Skin epidermis (tissue), 12 donors: ENCODE results near the gene SLC39A11.
A peak's percentile ranks its signal among the peaks of the same experiment; 100 is the strongest.

Experiments
- H3K27ac ChIP-seq, 21 experiments: fragments of 200-600 bp; sonication (generic) in 11 of 21; one replicate each; pipeline ENCODE4 v1.5.0; 2020; ENCODE audit warnings: mild to moderate bottlenecking in 3 of 21, inconsistent platforms in 2 of 21, moderate library complexity in 2 of 21
- H3K4me3 ChIP-seq, 7 experiments: fragments of 200-600 bp; sonication (generic) in 2 of 7; one replicate each; pipeline ENCODE4 v1.5.0; 2020; ENCODE audit warnings: inconsistent platforms in 2 of 7, mild to moderate bottlenecking in 2 of 7, moderate library complexity in 1 of 7

Gene SLC39A11

DNA sequence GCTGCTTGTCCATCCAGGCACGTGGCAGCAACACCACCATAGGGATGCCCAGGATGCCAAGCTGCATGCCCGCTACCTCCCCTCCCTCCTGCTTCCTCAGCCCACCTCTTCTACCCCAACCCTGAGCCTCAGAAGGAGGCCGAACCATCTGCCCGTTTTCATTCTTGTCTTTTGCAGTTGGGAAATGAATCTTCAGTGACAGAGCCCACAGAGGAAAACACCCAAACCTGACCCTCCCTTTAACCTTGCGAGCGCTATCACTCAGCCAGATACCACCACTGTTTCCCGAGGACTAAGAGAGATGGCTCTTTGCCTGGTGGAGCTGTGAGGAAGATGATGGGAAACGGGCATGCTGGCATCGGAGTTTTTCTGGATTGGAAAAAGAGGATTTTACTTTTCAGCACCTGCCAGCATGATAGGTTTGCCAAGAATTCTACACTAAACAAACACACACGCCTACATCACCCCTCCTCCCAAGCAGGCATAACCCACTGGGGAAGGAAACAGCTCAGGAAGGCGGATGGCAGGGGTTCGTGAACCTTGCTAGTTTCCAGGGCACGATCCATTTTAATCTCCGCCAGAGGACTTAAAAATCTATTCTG is 457.4 kb downstream of the SLC39A11 start:
- H3K27ac ChIP-seq = no peak overlapping the region

DNA sequence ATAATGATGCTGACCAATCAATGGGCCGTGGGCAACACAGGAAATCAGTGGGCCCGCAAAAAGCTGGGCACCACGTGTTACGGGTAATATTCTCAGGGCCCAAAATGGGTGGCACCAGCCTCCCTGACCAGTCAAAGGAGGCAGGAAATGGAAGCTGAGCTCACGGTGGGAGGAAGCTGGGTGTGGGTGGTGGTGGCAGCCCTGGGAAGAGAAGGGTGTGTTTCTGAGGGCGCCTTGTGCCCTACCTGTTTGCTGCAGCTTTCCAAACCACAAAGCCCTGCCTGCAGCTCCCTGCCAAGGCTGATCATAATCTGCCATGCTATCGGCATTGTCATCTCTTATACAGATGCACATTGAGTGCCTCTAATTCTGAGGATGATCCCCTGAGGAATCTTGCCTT is 457.9 kb downstream of the SLC39A11 start:
- Histone ChIP-seq H3K4me3 (no peak overlapping the region), H3K27ac (peak overlapping the region in 1 of 21 experiments; percentile 1)

More for the DNA sequence above, 457.4 kb downstream of the SLC39A11 start:
- H3K4me3 ChIP-seq = no peak overlapping the region

DNA sequence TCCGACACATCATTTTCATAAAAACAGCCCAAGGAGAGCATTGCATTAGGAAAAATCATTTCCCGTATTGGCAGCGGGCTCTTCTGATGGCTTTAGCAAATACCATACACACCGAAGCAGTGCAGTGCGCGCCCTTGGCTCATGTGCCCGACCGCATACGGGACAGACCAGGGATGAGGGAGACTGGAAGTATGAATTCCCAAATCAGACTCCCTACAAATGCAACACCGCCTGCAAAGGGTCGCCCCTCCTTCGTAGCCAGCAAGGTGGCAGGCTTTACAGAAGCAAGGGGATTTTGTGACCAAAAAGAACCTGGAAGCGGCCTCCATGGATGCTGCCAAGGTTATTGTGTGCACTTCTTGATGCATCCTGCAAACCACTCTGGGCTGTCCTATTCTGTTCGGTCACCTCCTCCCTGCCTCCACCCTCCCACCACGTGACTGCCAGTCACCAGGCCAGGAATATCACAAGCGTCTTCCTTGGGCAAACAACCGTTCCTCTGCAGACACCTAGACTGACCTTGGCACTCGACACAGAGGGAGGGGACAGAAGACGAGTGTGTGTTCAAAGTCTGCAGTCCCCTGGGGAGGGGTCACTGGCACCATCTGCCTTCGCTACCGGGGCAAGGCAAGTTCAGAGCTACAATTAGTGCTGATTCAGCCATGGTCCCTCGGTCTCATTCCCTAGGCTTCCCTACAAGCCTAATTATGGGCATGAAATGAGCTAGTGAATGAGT is 460.4 kb downstream of the SLC39A11 start:
- Histone ChIP-seq H3K27ac (peak overlapping the region in 5 of 21 experiments; percentile 14 to 59 (median 31)), H3K4me3 (no peak overlapping the region)

DNA sequence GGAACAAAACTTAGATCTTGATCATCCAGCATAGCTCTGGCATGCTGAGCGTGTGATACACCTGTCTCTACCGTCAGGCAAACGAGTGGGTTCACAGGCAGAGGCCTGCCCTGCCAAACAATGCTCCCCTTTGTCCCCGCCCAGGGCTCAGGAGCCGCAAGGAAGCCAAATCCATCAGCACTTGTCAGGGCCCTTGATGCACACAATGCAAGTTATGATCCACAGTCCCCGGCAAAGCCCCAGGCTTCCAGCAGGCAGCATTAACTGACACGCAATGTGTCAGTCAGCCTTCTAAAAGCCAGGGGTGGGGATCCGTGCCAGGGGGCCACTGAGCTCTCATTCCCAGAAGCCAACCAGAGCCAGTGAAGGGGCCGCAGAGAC is 460.9 kb downstream of the SLC39A11 start:
- Histone ChIP-seq H3K4me3 (no peak overlapping the region), H3K27ac (peak overlapping the region in 5 of 21 experiments; percentile 14 to 54 (median 31))

DNA sequence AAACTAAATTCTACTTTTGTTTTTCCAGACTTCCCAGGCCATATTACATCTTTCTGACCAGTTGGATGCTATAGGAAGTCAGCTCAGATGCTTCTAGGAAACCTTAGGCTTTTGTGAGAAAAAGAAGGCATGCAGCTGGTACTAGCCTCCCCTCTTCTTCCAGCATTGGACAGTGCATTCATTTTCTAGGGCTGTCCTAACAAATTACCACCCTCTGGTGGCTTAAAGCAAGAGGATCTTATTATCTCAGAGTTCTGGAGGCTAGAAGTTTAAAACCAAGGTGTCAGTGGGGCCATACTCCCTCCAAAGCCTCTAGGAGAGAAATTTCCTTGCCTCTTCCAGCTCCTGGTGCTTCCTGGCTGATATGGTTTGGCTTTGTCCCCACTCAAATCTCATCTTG is 467.8 kb downstream of the SLC39A11 start:
- H3K27ac ChIP-seq = no peak overlapping the region
- no peak overlapping the region for H3K4me3 ChIP-seq

DNA sequence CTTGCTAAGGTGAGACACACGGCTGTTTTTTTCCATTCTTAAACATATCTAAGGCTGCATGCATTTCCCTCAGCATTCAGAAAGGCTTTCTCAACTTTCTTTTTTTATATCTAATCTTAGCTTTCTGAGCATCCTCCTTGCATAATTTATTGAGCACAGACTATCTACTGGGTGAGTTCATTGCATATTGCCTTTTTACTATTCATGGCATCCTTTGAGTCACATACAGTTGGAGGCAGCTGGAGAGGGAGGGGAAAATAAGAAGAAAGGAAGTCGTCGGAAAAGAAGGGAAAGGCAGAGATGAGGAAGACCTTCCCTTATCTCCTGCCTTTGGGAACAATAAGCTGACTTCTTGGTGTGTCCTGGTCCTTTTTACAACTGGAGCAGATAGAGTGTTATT is 468.3 kb downstream of the SLC39A11 start:
- H3K27ac ChIP-seq = no peak overlapping the region
- H3K4me3 ChIP-seq = no peak overlapping the region

DNA sequence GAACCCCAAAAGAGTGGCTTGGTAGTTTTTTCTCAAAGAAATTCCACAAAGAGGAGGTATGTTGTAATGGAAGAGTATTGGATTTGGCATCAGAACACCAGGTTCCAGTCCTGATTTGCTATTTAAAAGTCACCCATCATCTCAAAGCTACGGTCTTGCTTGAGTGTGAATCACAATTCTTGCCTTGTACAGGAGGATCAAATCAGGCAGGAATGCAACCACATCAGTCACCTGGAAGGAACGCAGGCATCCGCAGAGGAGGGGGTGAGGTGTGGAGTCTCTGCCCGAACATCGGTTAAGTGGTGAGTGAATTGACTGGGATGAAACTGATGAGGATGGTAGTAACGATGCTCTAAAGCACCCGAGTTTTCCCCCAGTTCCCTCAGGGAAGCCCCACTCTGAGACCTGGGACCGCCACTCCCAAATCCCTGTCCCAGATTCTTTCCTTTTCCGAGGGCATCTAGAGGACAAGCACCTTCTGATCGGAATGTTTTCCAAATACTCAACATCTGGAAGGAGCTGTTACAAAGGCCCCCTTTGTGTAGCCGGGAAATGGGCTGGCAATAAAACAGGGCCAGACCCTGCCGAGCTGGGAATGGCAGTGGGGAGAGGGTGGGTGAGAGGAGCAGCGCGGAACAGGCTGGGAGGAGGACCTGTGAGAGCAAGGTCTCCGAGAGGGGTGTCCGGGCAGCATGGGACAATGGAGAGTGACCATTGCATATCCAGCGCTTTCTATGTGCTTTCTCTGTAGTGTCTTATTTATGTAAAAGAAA is 469.6 kb downstream of the SLC39A11 start:
- H3K4me3 ChIP-seq = no peak overlapping the region
- H3K27ac ChIP-seq = no peak overlapping the region

DNA sequence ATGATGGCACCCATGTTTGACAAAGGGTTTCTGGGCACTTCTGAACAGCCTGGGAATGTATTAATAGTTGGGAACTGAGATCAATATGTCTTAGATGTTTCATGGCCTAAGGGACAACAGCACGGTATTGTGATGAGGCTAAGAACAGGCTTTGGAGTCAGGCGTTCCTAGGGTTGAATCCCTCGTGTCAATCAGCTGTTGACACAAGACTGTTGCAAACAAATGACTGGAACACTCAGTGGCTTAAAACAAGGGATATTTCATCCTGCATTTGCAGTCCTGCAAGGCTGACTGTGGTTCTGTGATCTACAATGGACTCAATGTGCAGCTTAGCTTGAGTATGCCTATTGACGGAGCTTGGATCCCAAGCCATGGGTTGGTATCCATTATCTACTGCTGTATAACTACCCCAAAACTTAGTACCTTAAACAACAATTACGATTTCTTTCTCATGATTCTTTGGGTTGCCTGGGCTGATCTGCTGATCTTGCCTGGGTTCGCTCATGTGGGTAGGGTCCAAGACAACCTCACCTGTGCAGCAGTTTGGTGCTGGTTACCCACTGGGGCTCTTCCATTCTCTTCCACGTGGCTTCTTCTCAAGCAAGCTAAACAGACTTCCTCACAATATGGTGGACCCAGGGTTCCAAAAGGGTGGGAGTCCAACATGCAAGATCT is 472.4 kb downstream of the SLC39A11 start:
- Histone ChIP-seq H3K4me3 (no peak overlapping the region), H3K27ac (no peak overlapping the region)

DNA sequence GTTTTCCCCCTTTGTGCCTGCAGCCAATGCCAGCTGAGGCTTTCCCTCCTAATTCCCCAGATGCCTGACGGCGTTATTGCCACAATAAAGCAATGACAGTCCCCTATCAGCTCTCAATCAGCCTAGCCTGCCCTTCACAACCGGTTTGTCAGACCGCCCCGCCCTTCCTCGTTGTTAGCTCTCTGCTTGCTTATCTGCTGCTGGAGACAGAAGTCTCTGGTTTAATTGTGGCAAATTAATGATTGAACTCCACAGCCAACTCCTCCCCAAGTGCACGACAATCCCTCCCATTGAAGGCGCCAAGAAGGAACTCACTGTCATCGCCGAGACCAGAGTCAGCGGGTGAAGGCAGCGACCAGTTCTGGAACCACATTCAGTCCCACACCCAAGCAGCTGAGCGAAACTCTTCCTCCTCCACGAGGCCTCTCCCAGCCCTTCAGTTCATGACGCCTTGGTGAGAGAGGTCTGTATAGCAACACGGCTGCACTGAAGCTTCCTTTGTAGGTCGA is 474.4 kb downstream of the SLC39A11 start:
- peak overlapping the region in 1 of 7 experiments; percentile 1 for H3K4me3 ChIP-seq
- peak overlapping the region in 14 of 21 experiments; percentile 7 to 70 (median 52) for H3K27ac ChIP-seq

DNA sequence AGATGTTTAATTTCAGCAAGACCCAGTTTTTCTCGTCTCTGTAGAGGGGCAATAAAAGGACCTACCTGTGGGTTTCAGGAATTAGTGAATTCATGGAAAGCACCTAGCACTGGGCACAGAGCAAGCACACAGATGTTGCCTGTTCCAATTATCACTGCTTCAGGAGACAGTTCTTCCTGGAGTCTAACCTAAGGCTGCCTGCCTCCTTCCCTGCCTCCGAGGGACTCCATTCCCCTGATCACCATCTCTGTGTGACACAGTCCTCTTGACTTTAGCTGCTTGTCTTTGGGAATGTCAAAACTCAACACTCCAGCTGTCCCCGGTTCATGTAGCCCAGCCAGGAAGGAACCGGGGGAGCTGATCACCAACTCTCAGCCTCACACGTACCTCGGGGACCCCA is 474.9 kb downstream of the SLC39A11 start:
- Histone ChIP-seq H3K27ac (peak overlapping the region in 11 of 21 experiments; percentile 3 to 70 (median 49)), H3K4me3 (peak overlapping the region in 1 of 7 experiments; percentile 1)

DNA sequence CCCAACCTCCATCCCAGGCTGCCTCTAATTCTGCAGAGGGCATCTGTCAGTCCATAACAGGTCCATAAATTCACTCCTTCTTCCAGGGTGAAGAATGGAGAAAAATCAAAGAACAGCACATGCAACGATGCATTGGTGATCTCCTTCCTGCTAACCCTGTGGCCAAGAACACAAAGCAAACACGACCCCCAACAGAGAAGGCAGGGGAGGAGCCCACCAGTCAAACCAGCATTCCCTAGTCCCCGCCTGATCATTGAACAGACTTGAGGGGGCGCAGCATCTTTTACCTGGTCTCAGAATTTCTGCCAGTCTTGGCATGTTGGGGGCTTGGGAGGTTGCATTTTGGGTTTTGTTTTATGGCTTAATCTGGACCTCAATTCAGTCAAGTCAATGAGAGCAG is 476.0 kb downstream of the SLC39A11 start:
- H3K27ac ChIP-seq = peak overlapping the region in 1 of 21 experiments; percentile 37

DNA sequence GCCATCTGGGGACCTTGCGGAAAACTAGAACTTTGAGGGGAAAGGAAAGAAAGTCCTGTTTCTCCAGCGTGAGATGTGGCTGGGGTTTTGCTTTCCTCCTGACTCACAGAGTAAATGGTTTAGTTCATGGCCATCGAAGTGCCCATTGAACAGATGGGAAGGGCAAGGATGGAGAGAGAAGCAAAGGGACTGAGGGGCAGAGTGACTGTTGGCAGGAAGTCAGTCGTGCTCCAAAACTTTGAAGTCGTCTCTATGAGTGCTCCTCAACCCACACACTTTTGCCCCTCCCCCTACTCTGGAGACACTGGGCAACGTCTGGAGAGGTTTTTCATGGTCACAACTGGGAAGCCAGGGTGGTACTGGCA is 476.9 kb downstream of the SLC39A11 start:
- no peak overlapping the region for H3K4me3 ChIP-seq
- H3K27ac ChIP-seq = peak overlapping the region in 7 of 21 experiments; percentile 25 to 48 (median 37)

More for the DNA sequence above, 476.0 kb downstream of the SLC39A11 start:
- no peak overlapping the region for H3K4me3 ChIP-seq

DNA sequence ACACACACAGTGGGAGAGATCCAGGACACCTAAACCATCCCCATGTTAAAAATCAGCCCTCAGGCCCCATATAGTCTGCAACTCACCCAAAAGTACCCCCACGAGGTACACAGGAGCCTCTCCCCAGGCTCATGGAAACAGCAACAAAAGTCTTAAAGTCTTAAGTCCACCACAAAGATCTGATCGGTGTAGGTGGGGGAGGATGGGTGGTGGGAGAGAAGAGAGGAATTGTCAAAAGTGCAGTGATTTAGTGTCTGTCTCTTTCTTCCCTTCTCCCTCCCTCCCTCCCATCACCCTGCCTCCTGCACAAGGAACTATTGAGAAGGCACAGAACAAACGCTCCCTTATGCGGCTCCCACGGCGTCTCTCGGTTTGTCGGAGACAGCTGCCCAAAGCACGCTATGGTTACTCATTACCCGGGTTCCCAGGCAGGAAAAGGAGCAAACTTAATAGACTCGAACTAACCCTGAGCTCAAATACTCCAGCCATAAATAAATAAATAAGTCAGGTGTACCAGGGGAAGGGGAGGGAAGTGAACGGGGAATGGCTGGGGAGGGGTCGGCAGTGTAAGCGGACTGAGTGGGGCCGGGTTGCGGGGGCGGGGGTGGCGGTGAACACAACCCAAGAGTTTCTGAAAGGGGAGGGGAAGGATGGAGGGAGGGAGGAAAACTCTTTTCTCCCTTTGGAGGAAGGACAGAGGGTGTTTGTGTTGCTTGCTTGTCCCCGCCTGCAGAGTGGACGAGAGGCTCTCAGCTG is 477.4 kb downstream of the SLC39A11 start:
- peak overlapping the region in 13 of 21 experiments; percentile 11 to 61 (median 44) for H3K27ac ChIP-seq
- no peak overlapping the region for H3K4me3 ChIP-seq

DNA sequence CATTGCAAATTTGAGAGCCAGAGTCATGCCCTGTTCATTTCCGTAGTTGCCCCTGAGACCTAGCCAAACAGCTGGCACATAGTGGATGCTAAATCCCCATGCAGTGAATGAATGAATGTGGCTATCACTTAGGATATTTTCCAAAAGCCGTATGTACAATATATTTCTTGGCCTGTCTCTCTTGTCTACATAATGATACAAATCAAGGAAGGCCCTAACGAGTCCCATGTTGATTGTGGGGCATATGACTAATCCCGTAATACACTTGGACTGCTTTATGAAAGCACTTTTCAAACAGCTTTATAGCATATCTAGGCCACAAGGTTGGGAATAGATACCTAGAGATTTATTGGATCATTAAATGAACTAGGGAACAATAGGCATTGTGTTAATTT is 478.0 kb downstream of the SLC39A11 start:
- no peak overlapping the region for H3K4me3 ChIP-seq
- peak overlapping the region in 14 of 21 experiments; percentile 11 to 62 (median 46) for H3K27ac ChIP-seq

DNA sequence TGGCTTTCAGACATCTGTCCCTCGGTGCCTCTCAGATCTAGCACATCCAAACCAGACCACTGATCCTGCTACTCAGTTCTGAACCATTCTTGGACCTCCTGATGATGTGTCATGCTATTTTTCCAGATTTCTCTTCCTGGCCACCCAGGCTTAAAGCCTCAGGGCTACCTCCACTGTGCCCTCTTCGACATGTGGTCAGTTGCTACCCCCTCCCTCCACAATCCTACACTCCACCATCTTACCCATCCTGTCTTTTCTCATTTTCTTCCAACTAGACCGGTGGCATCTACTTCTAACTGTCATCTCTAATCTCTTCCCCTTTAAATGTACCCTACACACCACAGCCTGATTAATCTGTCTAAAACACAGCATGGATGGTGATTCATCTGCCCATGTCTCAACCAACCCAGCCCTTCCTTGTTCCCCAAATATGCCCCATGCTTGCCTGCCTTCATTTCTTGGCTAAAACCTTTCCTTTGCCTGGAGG is 478.6 kb downstream of the SLC39A11 start:
- Histone ChIP-seq H3K4me3 (no peak overlapping the region), H3K27ac (peak overlapping the region in 12 of 21 experiments; percentile 11 to 61 (median 40))

DNA sequence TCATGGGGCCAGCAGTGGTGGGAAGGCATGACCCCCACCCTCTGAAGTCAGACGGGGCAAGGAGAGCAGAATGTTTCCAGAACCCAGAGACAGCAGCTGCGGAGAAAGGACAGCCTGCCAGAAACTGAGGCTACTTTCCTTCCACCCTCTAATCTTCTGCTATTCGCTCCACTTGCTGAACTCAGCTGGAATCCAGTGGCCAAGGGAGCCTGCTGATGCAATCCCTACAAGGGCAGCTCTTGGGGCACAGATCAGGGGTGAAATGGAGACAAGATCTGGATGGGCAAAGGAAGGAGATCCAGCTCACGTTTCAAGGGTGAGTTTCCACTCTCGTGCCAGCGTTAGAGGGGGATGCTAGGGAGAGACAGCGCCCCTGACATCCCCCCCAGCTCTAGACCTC is 479.1 kb downstream of the SLC39A11 start:
- Histone ChIP-seq H3K27ac (peak overlapping the region in 11 of 21 experiments; percentile 10 to 61 (median 37)), H3K4me3 (no peak overlapping the region)

DNA sequence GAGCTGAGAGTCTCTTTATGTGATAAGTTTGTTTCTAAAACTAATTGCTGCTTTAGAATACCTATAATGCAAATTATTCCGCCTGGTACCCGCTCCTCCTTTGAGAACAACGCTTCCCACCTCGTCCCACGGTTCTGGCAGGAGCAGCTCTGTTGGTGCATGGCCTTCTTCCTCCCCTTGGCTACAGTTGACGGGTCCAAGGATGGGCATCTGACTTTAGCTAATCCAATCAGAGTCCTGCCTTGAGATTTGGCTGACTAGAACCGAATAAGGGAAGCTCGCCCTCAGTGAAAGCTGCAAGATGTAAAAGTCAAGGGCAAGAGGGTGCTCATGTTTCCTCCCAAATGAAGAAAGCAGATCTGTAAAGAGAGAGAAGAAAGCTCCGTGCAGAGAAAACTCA is 481.3 kb downstream of the SLC39A11 start:
- Histone ChIP-seq H3K27ac (no peak overlapping the region), H3K4me3 (no peak overlapping the region)

DNA sequence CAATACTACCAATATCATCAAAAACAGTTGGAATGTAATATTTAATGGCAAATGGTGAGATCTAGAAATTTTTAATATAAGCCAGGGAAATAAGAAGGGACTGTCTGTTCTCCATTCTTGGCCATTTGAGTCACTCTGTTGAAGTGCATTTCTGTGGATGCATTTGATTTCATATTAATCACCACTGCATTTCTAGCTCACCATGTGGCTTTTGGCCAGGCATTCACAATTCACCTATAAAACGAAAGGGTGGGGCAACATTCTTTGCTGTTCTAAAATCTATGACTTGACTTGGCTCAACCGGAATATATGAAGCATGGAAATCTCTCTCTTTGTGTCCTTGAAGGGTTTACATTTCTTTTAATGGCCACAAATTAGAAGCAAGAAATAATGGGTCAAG is 483.0 kb downstream of the SLC39A11 start:
- no peak overlapping the region for H3K4me3 ChIP-seq
- H3K27ac ChIP-seq = peak overlapping the region in 1 of 21 experiments; percentile 11

DNA sequence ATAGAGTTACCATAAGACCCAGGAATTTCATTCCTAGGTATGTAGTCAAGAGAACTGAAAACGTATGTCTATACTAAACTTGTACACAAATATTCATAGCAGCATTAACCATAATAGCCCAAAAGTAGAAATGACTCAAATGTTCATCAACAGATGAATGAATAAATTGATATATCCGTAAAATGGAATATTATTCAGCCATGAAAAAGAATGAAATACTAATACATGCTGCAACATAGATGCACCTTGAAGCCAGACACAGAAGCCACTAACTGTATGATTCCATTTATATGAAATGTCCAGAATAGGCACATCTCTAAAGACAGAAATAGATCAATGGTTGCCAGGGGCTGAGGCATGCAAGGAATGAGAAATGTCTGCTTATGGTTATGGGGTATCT is 484.1 kb downstream of the SLC39A11 start:
- Histone ChIP-seq H3K27ac (no peak overlapping the region), H3K4me3 (no peak overlapping the region)
